Left renal pelvis (tissue), 4 donors: ENCODE data around the gene ADH1B. TPM values are rescaled to one million over a fixed set of nuclear protein-coding genes. Genes with fewer than 3 reads are reported as not detected.

Experiments used
- polyA plus RNA-seq, 4 donors: library from polyadenylated mRNA; unstranded; fragments of 120-200 nt; gene quantifications; one replicate each; pipeline ENCODE4 v1.2.1, GENCODE V29; 2013; ENCODE audit not compliant: insufficient read length in 4 of 4

Gene ADH1B
- polyA plus RNA-seq, 4 donors: 12.1 to 30.0 (median 24.3) TPM

Other genes starting within 250 kb of the ADH1B start
- 100 to 1,000 TPM; 221 to 274 (median 248) TPM for gene ADH5, start 232.6 kb downstream of the ADH1B start, polyA plus RNA-seq
- 1 to 10 TPM in 1 of 4 donors, under 1 TPM in 3; 0.17 to 1.1 (median 0.74) TPM for gene ADH4, start 177.1 kb downstream of the ADH1B start, polyA plus RNA-seq
- 10 to 100 TPM in 3 of 4 donors, 1 to 10 TPM in 1; 3.5 to 33.4 (median 21.7) TPM for gene ADH6, start 102.2 kb downstream of the ADH1B start, polyA plus RNA-seq
- 1 to 10 TPM in 2 of 4 donors, under 1 TPM in 2; 0.56 to 4.4 (median 0.90) TPM for gene ADH1A, start 30.4 kb downstream of the ADH1B start, polyA plus RNA-seq
- 100 to 1,000 TPM in 3 of 4 donors, 10 to 100 TPM in 1; 19.6 to 143 (median 133) TPM for gene ADH1C, start 31.3 kb upstream of the ADH1B start, polyA plus RNA-seq
- not detected for gene ADH7, start 113.9 kb upstream of the ADH1B start, polyA plus RNA-seq
- gene C4orf17, start 189.6 kb upstream of the ADH1B start, polyA plus RNA-seq: under 1 TPM in 2 of 4 donors, not detected in 2; 0.08 to 0.09 TPM
- 10 to 100 TPM; 10.6 to 16.7 (median 15.7) TPM for gene TRMT10A, start 242.6 kb upstream of the ADH1B start, polyA plus RNA-seq